Subcutaneous abdominal adipose tissue (tissue), 5 donors: Measurements from ENCODE around the gene SPATA33.
"Not testable (repeated sequence)": the region's sequence is repeated elsewhere in the genome, so short reads cannot be mapped to it uniquely, and the experiment has no call there.

Source experiments
- H3K27ac ChIP-seq: one replicate; pipeline ENCODE4 v1.7.0; 2013; ENCODE audit warnings: low read depth, mild to moderate bottlenecking, inconsistent platforms, low read length, moderate library complexity
- H3K27me3 ChIP-seq, 5 donors: one replicate each; pipeline ENCODE4 v1.7.0; 2013; ENCODE audit warnings: low read length in 5 of 5, inconsistent platforms in 1 of 5; ENCODE audit not compliant: control insufficient read depth in 5 of 5, insufficient read depth in 4 of 5
- H3K36me3 ChIP-seq, 5 donors: one replicate each; pipeline ENCODE4 v1.7.0; 2013; ENCODE audit warnings: low read length in 5 of 5; ENCODE audit not compliant: control insufficient read depth in 5 of 5, insufficient read depth in 5 of 5
- H3K4me1 ChIP-seq, 5 donors: one replicate each; pipeline ENCODE4 v1.7.0; 2013; ENCODE audit warnings: low read length in 5 of 5, mild to moderate bottlenecking in 3 of 5, moderate library complexity in 1 of 5; ENCODE audit not compliant: control insufficient read depth in 5 of 5, insufficient read depth in 5 of 5
- H3K4me3 ChIP-seq, 5 donors: one replicate each; pipeline ENCODE4 v1.7.0; 2013; ENCODE audit warnings: low read length in 5 of 5, low read depth in 1 of 5
- H3K9ac ChIP-seq, 5 donors: one replicate each; pipeline ENCODE4 v1.7.0; 2013; ENCODE audit warnings: low read length in 5 of 5, mild to moderate bottlenecking in 4 of 5, moderate library complexity in 3 of 5
- H3K9me3 ChIP-seq, 5 donors: one replicate each; pipeline ENCODE4 v1.7.0; 2013; ENCODE audit warnings: low read length in 5 of 5; ENCODE audit not compliant: control insufficient read depth in 5 of 5
- donor health status: healthy.
- donor health status: healthy.
- donor health status: healthy.
- donor health status: healthy.
- donor health status: healthy.

Gene SPATA33

DNA sequence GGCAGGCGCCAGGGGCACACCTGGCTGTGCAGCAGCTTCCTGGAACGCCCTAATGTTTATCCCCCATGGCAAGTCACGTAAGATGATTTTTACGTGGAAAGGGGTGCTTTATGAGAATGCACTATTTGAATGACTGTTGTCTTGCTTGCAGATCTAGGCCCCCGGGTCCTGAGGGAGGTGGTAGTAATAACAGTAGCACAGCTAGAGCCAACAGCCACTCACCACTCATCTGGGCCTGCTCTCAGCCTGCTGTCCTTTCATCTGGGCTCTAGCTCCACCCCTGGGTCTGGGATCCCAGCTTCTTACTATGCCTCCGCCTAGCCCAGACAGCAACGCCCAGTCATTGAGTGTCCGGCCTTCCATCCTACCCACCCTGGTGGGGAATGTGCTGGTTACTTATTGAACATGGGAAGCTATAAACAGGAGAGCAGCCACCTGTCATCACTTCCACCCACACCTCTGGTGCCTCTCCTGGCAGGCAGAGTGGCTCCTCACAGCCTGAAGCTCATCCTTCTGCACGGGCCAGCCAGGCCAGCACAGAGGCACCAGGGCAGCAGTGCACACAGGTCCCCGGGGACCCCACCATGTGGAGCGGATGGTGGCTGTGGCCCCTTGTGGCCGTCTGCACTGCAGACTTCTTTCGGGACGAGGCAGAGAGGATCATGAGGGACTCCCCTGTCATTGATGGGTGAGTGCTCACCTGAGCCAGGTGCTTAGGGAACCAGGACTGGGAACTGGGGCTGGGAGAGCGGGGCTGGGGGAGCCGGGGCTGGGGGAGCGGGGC is 27.6 kb upstream of the SPATA33 start:
- Histone ChIP-seq H3K27ac (no peak overlapping the region), H3K27me3 (peaks cover 13 to 24% (median 17%) of the 10 kb centered on the region in 5 donors)

GRCh38 chr16:89633064-89633631 is 24.5 kb upstream of the SPATA33 start:
- H3K4me3 ChIP-seq: no peak overlapping the region
- H3K4me1 ChIP-seq: no peaks in the 10 kb centered on the region
- H3K36me3 ChIP-seq: no peaks in the 10 kb centered on the region
- no peak overlapping the region for H3K9ac ChIP-seq
- no peak overlapping the region for H3K27ac ChIP-seq
- peaks cover 0 to 5% (median 3%) of the 10 kb centered on the region in 5 donors for H3K9me3 ChIP-seq
- peaks cover 15 to 33% (median 31%) of the 10 kb centered on the region in 5 donors for H3K27me3 ChIP-seq

More for the DNA sequence above, 27.6 kb upstream of the SPATA33 start:
- Histone ChIP-seq H3K9ac (no peak overlapping the region), H3K9me3 (peaks cover 0 to 5% (median 3%) of the 10 kb centered on the region in 5 donors), H3K36me3 (no peaks in the 10 kb centered on the region), H3K4me1 (no peaks in the 10 kb centered on the region), H3K4me3 (no peak overlapping the region)

DNA sequence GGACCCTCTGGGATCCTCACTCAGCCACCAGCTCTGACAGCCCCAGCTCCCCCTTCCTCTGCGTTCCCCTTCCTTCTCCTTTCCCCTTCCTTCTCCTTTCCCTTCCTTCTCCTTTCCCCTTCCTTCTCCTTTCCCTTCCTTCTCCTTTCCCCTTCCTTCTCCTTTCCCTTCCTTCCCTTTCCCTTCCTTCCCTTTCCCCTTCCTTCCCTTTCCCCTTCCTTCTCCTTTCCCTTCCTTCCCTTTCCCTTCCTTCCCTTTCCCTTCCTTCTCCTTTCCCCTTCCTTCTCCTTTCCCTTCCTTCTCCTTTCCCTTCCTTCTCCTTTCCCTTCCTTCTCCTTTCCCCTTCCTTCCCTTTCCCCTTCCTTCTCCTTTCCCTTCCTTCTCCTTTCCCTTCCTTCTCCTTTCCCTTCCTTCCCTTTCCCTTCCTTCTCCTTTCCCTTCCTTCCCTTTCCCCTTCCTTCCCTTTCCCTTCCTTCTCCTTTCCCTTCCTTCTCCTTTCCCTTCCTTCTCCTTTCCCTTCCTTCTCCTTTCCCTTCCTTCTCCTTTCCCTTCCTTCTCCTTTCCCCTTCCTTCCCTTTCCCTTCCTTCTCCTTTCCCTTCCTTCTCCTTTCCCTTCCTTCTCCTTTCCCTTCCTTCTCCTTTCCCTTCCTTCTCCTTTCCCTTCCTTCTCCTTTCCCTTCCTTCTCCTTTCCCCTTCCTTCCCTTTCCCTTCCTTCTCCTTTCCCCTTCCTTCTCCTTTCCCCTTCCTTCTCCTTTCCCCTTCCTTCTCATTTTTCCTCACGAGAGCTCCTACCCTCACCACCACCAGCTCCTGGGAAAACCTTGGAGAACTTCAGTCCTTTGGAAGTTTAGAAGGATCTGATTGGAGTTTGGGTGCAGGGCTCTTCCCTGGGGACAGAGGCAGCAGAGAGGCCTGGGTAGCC is 22.9 kb upstream of the SPATA33 start:
- peaks cover 15 to 33% (median 31%) of the 10 kb centered on the region in 5 donors for H3K27me3 ChIP-seq
- H3K9ac ChIP-seq, H3K4me3 ChIP-seq, H3K27ac ChIP-seq, H3K9me3 ChIP-seq, H3K4me1 ChIP-seq, H3K36me3 ChIP-seq: not testable (repeated sequence)

DNA sequence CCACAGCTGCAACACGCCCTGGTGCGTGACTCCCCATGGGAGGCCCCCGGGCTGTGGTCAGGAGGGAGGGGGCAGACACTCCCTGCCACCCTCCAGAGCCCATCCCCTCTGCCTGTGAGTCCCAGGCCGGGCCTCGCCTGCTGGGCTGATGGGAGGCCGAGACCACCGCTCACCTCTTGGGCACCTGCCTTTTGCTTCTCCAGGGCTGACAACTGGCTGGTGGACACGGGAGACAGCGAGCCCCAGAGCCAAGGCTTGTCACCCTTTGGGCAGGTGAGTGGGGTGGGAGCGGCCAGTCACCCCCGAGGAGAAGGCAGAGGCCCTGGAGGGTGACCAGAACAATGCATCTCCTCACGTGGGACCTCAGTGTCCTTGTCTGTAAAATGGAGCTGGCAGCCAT is 21.0 kb upstream of the SPATA33 start:
- Histone ChIP-seq H3K36me3 (no peaks in the 10 kb centered on the region), H3K27me3 (peaks cover 15 to 33% (median 31%) of the 10 kb centered on the region in 5 donors), H3K4me1 (peaks cover 0 to 15% (median 11%) of the 10 kb centered on the region in 5 donors), H3K27ac (no peak overlapping the region), H3K9me3 (peaks cover 0 to 3% (median 0%) of the 10 kb centered on the region in 5 donors), H3K4me3 (no peak overlapping the region), H3K9ac (no peak overlapping the region)

GRCh38 chr16:89637379-89637778 is 20.3 kb upstream of the SPATA33 start:
- no peak overlapping the region for H3K9ac ChIP-seq
- H3K9me3 ChIP-seq: peaks cover 0 to 3% (median 0%) of the 10 kb centered on the region in 5 donors
- no peak overlapping the region for H3K27ac ChIP-seq
- H3K4me1 ChIP-seq: peaks cover 0 to 17% (median 11%) of the 10 kb centered on the region in 5 donors
- H3K27me3 ChIP-seq: peaks cover 15 to 33% (median 29%) of the 10 kb centered on the region in 5 donors
- H3K4me3 ChIP-seq: no peak overlapping the region
- H3K36me3 ChIP-seq: no peaks in the 10 kb centered on the region

GRCh38 chr16:89638455-89638854 is 19.2 kb upstream of the SPATA33 start:
- Histone ChIP-seq H3K9me3 (peaks cover 0 to 3% (median 0%) of the 10 kb centered on the region in 5 donors), H3K27ac (no peak overlapping the region), H3K4me1 (peaks cover 0 to 17% (median 11%) of the 10 kb centered on the region in 5 donors), H3K9ac (no peak overlapping the region), H3K27me3 (peaks cover 9 to 23% (median 19%) of the 10 kb centered on the region in 5 donors), H3K36me3 (no peaks in the 10 kb centered on the region), H3K4me3 (no peak overlapping the region)

DNA sequence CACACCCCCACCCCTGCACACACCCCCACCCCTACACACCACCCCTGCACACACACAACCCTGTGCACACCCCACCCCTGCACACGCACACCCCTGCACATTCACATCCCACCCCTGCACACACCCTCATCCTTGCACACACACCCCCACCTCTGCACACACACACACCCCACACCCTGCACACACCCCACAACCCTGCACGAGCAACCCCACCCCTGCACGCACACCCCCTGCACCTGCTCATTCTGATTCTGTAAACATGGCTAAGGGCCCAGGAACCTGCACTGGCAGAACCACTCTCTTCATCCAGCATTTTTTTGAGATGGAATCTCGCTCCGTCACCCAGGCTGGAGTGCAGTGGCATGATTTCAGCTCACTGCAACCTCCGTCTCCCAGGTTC is 18.3 kb upstream of the SPATA33 start:
- H3K9me3 ChIP-seq: peaks cover 0 to 3% (median 0%) of the 10 kb centered on the region in 5 donors
- H3K9ac ChIP-seq: no peak overlapping the region
- no peak overlapping the region for H3K27ac ChIP-seq
- no peak overlapping the region for H3K4me3 ChIP-seq
- peaks cover 4 to 21% (median 18%) of the 10 kb centered on the region in 5 donors for H3K27me3 ChIP-seq
- peaks cover 0 to 17% (median 11%) of the 10 kb centered on the region in 5 donors for H3K4me1 ChIP-seq
- H3K36me3 ChIP-seq: peaks cover 0 to 4% (median under 1%) of the 10 kb centered on the region in 5 donors

DNA sequence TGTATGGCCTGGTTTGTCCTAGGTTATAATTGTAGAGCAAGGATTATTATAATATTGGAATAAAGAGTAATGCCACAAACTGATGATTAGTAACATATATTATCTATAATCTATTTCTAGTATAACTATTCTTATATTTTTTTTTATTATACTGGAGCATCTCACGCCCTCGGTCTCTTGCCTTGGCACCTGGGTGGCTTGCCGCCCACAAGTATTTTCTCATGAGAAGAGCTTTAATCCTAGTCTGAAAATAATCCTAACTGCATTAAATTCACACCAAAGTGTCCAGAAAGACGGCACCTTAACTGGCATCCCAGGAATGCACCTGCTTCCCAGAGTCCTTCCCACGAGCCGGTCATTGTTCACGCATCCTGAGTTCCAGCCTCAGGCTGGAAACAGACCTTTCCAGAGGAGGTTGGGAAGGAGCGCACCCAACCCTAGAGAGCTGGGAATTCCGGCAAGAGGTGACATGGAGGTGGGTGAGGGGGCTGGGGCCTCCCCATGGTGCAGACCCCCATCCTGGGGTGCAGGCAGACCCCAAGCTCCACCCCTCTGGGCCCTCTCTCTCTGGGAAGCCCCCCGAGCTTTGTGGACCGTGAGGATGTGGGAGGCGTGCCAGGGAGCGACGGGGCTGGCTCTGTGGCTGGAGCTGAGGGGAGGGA is 16.0 kb upstream of the SPATA33 start:
- peak overlapping the region in 1 of 5 donors; percentile 17 for H3K9ac ChIP-seq
- peaks cover 0 to 13% (median 8%) of the 10 kb centered on the region in 5 donors for H3K27me3 ChIP-seq
- H3K36me3 ChIP-seq: peaks cover 0 to 26% (median 23%) of the 10 kb centered on the region in 5 donors
- H3K4me1 ChIP-seq: peaks cover 0 to 19% (median 11%) of the 10 kb centered on the region in 5 donors
- H3K4me3 ChIP-seq: peak overlapping the region in 2 of 5 donors; percentile 49 to 60
- no peak overlapping the region for H3K27ac ChIP-seq
- H3K9me3 ChIP-seq: no peaks in the 10 kb centered on the region

GRCh38 chr16:89642574-89642973 is 15.1 kb upstream of the SPATA33 start:
- H3K4me3 ChIP-seq: no peak overlapping the region
- peaks cover 0 to 19% (median 11%) of the 10 kb centered on the region in 5 donors for H3K4me1 ChIP-seq
- H3K9ac ChIP-seq: no peak overlapping the region
- peaks cover 0 to 34% (median 31%) of the 10 kb centered on the region in 5 donors for H3K36me3 ChIP-seq
- H3K27me3 ChIP-seq: peaks cover 0 to 5% (median 0%) of the 10 kb centered on the region in 5 donors
- H3K27ac ChIP-seq: no peak overlapping the region
- H3K9me3 ChIP-seq: no peaks in the 10 kb centered on the region
